GM12878 (cell line): ENCODE results near the gene NPAS1. TPM values are rescaled to one million over a fixed set of nuclear protein-coding genes. Genes with fewer than 3 reads are reported as not detected.

ENCODE experiments used
- ATAC-seq: fragments of 200-7000 bp; cut with Tn5 transposase; 3 replicates; pipeline ENCODE4 v1.9.1; 2020; ENCODE audit warnings: mild to moderate bottlenecking, moderate library complexity
- BruUV-seq: library from RNA; stranded (reverse); fragments of 400-500 nt; replicated peaks from 2 replicates; lab custom pipeline; 2021; lab: Mats Ljungman, UMichigan
- CTCF ChIA-PET: fragments of 300-600 bp; sonication (Branson Sonifier 250); formaldehyde crosslinking; extraction: SDS; loops from one replicate; lab custom pipeline; 2021; ENCODE audit warnings: inconsistent platforms; lab: Yijun Ruan, JAX
- POLR2A ChIA-PET: fragments of 350-600 bp; formaldehyde crosslinking; extraction: SDS; loops from one replicate; lab custom pipeline; 2021; ENCODE audit warnings: inconsistent platforms; lab: Charles Lee
- RAD21 ChIA-PET: fragments of 300-600 bp; sonication (Branson Sonifier 250); formaldehyde crosslinking; loops from one replicate; lab custom pipeline; 2023; ENCODE audit warnings: antibody characterized with exemption; ENCODE audit not compliant: unreplicated experiment; lab: Charles Lee
- SMC1A ChIA-PET: fragments of 300-600 bp; sonication (Branson Sonifier 250); formaldehyde crosslinking; loops from one replicate; lab custom pipeline; 2023; ENCODE audit not compliant: unreplicated experiment, uncharacterized antibody; lab: Charles Lee
- DNase-seq: peaks from one replicate; pipeline ENCODE4 v3.0.0-alpha.2; 2011; ENCODE audit warnings: low read depth, low spot score
- FAIRE-seq: peaks from 3 replicates; lab custom pipeline; 2011; peaks lifted over from hg19 to GRCh38; lab: Jason Lieb, UNC
- H2AFZ ChIP-seq: 2 replicates; pipeline ENCODE4 v1.6.0; 2011; ENCODE audit warnings: low read depth, low read length, control low read depth; ENCODE audit not compliant: control insufficient read depth
- H3K27ac ChIP-seq: 2 replicates; pipeline ENCODE4 v1.5.1; 2011; ENCODE audit warnings: control low read depth; ENCODE audit not compliant: control insufficient read depth, insufficient read depth
- H3K27me3 ChIP-seq, 2 experiments: replicated peaks in 1 of 2; 2 replicates each; pipeline versions ENCODE4 v1.6.0 to v1.6.1; 2011; ENCODE audit warnings: low read length in 1 of 2; ENCODE audit not compliant: control insufficient read depth in 2 of 2, insufficient read depth in 2 of 2
- H3K36me3 ChIP-seq, 2 experiments: 2 replicates each; pipeline ENCODE4 v1.5.1; 2011; ENCODE audit warnings: low read length in 1 of 2; ENCODE audit not compliant: control insufficient read depth in 2 of 2, insufficient read depth in 2 of 2
- H3K4me1 ChIP-seq: 2 replicates; pipeline ENCODE4 v1.6.1; 2011; ENCODE audit warnings: mild to moderate bottlenecking, low read length, moderate library complexity, mixed read lengths; ENCODE audit not compliant: control insufficient read depth, insufficient read depth
- H3K4me2 ChIP-seq: 2 replicates; pipeline ENCODE4 v1.6.0; 2011; ENCODE audit warnings: control low read depth; ENCODE audit not compliant: control insufficient read depth, insufficient read depth
- H3K4me3 ChIP-seq: fragments of 200-600 bp; sonication (generic); 2 replicates; pipeline ENCODE4 v1.5.1; 2016
- H3K79me2 ChIP-seq: 2 replicates; pipeline ENCODE4 v1.6.0; 2011; ENCODE audit warnings: low read length; ENCODE audit not compliant: control insufficient read depth, insufficient read depth
- H3K9ac ChIP-seq: 2 replicates; pipeline ENCODE4 v1.8.0; 2011; ENCODE audit warnings: low read length, control low read depth, mixed read lengths; ENCODE audit not compliant: control insufficient read depth, insufficient read depth
- H3K9me3 ChIP-seq: replicated peaks from 3 replicates; pipeline ENCODE4 v1.5.1; 2011; ENCODE audit warnings: mild to moderate bottlenecking, low read length; ENCODE audit not compliant: control insufficient read depth, insufficient read depth
- H4K20me1 ChIP-seq: 2 replicates; pipeline ENCODE4 v1.6.0; 2011; ENCODE audit not compliant: control insufficient read depth, insufficient read depth
- BACH1 ChIP-seq: fragments of 450-650 bp; IDR thresholded peaks from 2 replicates; pipeline ENCODE4 v1.6.1; 2017; ENCODE audit warnings: mild to moderate bottlenecking, borderline replicate concordance
- ELK1 ChIP-seq: IDR thresholded peaks from 2 replicates; pipeline ENCODE4 v1.6.1; 2012; ENCODE audit warnings: low read depth, low read length, improper control_type of control experiment
- FOXM1 ChIP-seq: IDR thresholded peaks from 2 replicates; pipeline ENCODE4 v1.6.1; 2012; ENCODE audit warnings: low read depth, mild to moderate bottlenecking, inconsistent platforms, low read length, moderate library complexity
- KLF5 ChIP-seq: fragments of 450-650 bp; IDR thresholded peaks from 2 replicates; pipeline ENCODE4 v1.6.1; 2014; ENCODE audit warnings: mild to moderate bottlenecking; ENCODE audit not compliant: partially characterized antibody
- LARP7 ChIP-seq: fragments of 450-650 bp; IDR thresholded peaks from 2 replicates; pipeline ENCODE4 v1.6.1; 2017; ENCODE audit warnings: mild to moderate bottlenecking
- MEF2A ChIP-seq: IDR thresholded peaks from 2 replicates; pipeline ENCODE4 v1.6.1; 2011; ENCODE audit warnings: low read depth, mild to moderate bottlenecking, low read length, moderate library complexity; ENCODE audit not compliant: insufficient read depth
- MTA3 ChIP-seq: IDR thresholded peaks from 2 replicates; pipeline ENCODE4 v1.6.1; 2012; ENCODE audit warnings: low read length, inconsistent platforms, borderline replicate concordance
- PAX5 ChIP-seq: IDR thresholded peaks from 2 replicates; pipeline ENCODE4 v1.6.1; 2011; ENCODE audit warnings: low read depth, low read length, borderline replicate concordance
- RBBP5 ChIP-seq: fragments of 200-600 bp; sonication (generic); conservative IDR thresholded peaks from 2 replicates; pipeline ENCODE4 v1.6.1; 2016
- SREBF2 ChIP-seq: IDR thresholded peaks from 2 replicates; pipeline ENCODE4 v1.6.1; 2012; ENCODE audit warnings: mild to moderate bottlenecking, low read length
- STAT3 ChIP-seq: IDR thresholded peaks from 2 replicates; pipeline ENCODE4 v1.6.1; 2011; ENCODE audit warnings: low read depth, low read length, improper control_type of control experiment
- TCF3 ChIP-seq: IDR thresholded peaks from 2 replicates; pipeline ENCODE4 v1.6.1; 2012; ENCODE audit warnings: low read depth, mild to moderate bottlenecking, low read length, borderline replicate concordance; ENCODE audit not compliant: insufficient read depth
- USF1 ChIP-seq: IDR thresholded peaks from 2 replicates; pipeline ENCODE4 v1.6.1; 2011; ENCODE audit warnings: borderline replicate concordance, low read depth, mild to moderate bottlenecking, moderate library complexity, mixed read lengths, low read length; ENCODE audit not compliant: insufficient read depth; ENCODE audit errors: extremely low read length
- YY1 ChIP-seq: IDR thresholded peaks from 2 replicates; pipeline ENCODE4 v1.6.1; 2011; ENCODE audit warnings: low read depth, mild to moderate bottlenecking, low read length
- ZZZ3 ChIP-seq: IDR thresholded peaks from 2 replicates; pipeline ENCODE4 v1.6.1; 2011; ENCODE audit warnings: low read depth; ENCODE audit not compliant: control insufficient read depth, insufficient read length
- WGBS: methylation state at CpG from one replicate; pipeline ENCODE4 v1.1.6; 2016; ENCODE audit warnings: low lambda C conversion rate; ENCODE audit not compliant: insufficient replicate concordance, insufficient coverage; ENCODE audit errors: missing lambda C conversion rate; 5-methylcytosine and 5-hydroxymethylcytosine counted together
- in situ Hi-C: fragments of 300-500 bp; cut with MboI; formaldehyde crosslinking; loops from 9 replicates; pipeline ENCODE4 v1.14.3; 2018; ENCODE audit warnings: mixed read lengths
- intact Hi-C: fragments of 100-400 bp; cut with micrococcal nuclease; formaldehyde crosslinking; loops from one replicate; pipeline ENCODE4 v1.14.2; 2022; ENCODE audit not compliant: unreplicated experiment
- polyA plus RNA-seq, 11 experiments: library from polyadenylated mRNA; depleted of rRNA in 4 of 11; unstranded in 6 of 11; stranded (reverse) in 5 of 11; fragments of >200 nt; fragmentation: Nextera tagmentation in 4 of 11; fragmentation: Illumina TruSeq in 1 of 11; extraction: Ambion mirVana in 4 of 11; extraction: Trizol in 1 of 11; gene quantifications; 1 replicate in 1 of 11; 2 replicates in 10 of 11; pipeline versions ENCODE4 v1.2.1 to v1.2.3, GENCODE V29; 2011 to 2016; ENCODE audit warnings: inconsistent platforms in 2 of 11, missing spikeins in 2 of 11, low read depth in 1 of 11
- total RNA-seq, 4 experiments: library from RNA; depleted of rRNA in 3 of 4; stranded (reverse); fragments of >200 nt in 3 of 4; fragmentation: Illumina TruSeq in 1 of 4; extraction: Trizol in 1 of 4; gene quantifications; 2 replicates each; pipeline versions ENCODE4 v1.2.1 to v1.2.3, GENCODE V29; 2013 to 2021
- TF ChIP-seq, protein P1 (sequence below): fragments of 450-650 bp; IDR thresholded peaks from 2 replicates; pipeline ENCODE4 v1.6.1; 2017; ENCODE audit warnings: mild to moderate bottlenecking, moderate library complexity
- TF ChIP-seq, protein P2 (sequence below): fragments of 150-350 bp; IDR thresholded peaks from 2 replicates; pipeline ENCODE4 v1.6.1; 2014; ENCODE audit warnings: mild to moderate bottlenecking, low read depth, low read length

The NPAS1 gene
- total and polyA plus RNA-seq, 10 of the 15 experiments (the other 5 are each of a cell fraction or from before 2014, with no cell fraction given) = 0.14 to 0.72 (median 0.28) TPM; not detected in 3

- in situ Hi-C loops = no loop called here
- BruUV-seq = no TSS peak
- no peak for FAIRE-seq
- no peaks in the 10 kb centered on the region for H3K9me3 ChIP-seq
- ChIA-PET RAD21 (no interaction called here), SMC1A (no interaction called here), CTCF (interaction anchor here (1.2 kb wide), 1 partner anchor 137 kb away, joined by 3 read pairs; no protein-coding TSS in a partner anchor), POLR2A (interaction anchor here (0.6 kb wide), 1 partner anchor 260 kb away, joined by 3 read pairs; no protein-coding TSS in a partner anchor)
- no peak for ATAC-seq
- no peak for DNase-seq
- no peaks in the 10 kb centered on the region for H3K27me3 ChIP-seq
- H3K4me1 ChIP-seq = peaks cover 3% of the 10 kb centered on the region; the same call in 1 of the 2 replicates
- H3K4me3 ChIP-seq = no peak overlapping the region
- H4K20me1 ChIP-seq = no peaks in the 10 kb centered on the region
- TF ChIP-seq TCF3 (no peak), YY1 (no peak), USF1 (no peak), LARP7 (no peak), PAX5 (no peak), ZZZ3 (no peak), SREBF2 (no peak), MTA3 (no peak), FOXM1 (no peak), MEF2A (no peak), RBBP5 (no peak), ELK1 (no peak), STAT3 (no peak), KLF5 (no peak), BACH1 (no peak)
- TF ChIP-seq, protein P1, sequence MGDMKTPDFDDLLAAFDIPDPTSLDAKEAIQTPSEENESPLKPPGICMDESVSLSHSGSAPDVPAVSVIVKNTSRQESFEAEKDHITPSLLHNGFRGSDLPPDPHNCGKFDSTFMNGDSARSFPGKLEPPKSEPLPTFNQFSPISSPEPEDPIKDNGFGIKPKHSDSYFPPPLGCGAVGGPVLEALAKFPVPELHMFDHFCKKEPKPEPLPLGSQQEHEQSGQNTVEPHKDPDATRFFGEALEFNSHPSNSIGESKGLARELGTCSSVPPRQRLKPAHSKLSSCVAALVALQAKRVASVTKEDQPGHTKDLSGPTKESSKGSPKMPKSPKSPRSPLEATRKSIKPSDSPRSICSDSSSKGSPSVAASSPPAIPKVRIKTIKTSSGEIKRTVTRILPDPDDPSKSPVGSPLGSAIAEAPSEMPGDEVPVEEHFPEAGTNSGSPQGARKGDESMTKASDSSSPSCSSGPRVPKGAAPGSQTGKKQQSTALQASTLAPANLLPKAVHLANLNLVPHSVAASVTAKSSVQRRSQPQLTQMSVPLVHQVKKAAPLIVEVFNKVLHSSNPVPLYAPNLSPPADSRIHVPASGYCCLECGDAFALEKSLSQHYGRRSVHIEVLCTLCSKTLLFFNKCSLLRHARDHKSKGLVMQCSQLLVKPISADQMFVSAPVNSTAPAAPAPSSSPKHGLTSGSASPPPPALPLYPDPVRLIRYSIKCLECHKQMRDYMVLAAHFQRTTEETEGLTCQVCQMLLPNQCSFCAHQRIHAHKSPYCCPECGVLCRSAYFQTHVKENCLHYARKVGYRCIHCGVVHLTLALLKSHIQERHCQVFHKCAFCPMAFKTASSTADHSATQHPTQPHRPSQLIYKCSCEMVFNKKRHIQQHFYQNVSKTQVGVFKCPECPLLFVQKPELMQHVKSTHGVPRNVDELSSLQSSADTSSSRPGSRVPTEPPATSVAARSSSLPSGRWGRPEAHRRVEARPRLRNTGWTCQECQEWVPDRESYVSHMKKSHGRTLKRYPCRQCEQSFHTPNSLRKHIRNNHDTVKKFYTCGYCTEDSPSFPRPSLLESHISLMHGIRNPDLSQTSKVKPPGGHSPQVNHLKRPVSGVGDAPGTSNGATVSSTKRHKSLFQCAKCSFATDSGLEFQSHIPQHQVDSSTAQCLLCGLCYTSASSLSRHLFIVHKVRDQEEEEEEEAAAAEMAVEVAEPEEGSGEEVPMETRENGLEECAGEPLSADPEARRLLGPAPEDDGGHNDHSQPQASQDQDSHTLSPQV = no peak
- TF ChIP-seq, protein P2, sequence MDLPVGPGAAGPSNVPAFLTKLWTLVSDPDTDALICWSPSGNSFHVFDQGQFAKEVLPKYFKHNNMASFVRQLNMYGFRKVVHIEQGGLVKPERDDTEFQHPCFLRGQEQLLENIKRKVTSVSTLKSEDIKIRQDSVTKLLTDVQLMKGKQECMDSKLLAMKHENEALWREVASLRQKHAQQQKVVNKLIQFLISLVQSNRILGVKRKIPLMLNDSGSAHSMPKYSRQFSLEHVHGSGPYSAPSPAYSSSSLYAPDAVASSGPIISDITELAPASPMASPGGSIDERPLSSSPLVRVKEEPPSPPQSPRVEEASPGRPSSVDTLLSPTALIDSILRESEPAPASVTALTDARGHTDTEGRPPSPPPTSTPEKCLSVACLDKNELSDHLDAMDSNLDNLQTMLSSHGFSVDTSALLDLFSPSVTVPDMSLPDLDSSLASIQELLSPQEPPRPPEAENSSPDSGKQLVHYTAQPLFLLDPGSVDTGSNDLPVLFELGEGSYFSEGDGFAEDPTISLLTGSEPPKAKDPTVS = no peak
- no peaks in the 10 kb centered on the region for H3K79me2 ChIP-seq
- no peak overlapping the region for H2AFZ ChIP-seq
- H3K36me3 ChIP-seq = peaks cover 0 to 1% of the 10 kb centered on the region in 2 experiments; a peak in 2 of 4 replicates
- H3K4me2 ChIP-seq = no peak overlapping the region
- H3K9ac ChIP-seq = no peak overlapping the region
- H3K27ac ChIP-seq = no peak overlapping the region
- WGBS = 90% methylated on average over 7 of the region's 7 CpGs
- intact Hi-C loops = no loop called here
Measured at GRCh38 chr19:46977548-46977947, 42.1 kb upstream of the NPAS1 start.
